Measurements from ENCODE around the gene AKAP6. TPM values are rescaled to one million over a fixed set of nuclear protein-coding genes. Genes with fewer than 3 reads are reported as not detected.
A peak's percentile ranks its signal among the peaks of the same experiment; 100 is the strongest.

The AKAP6 gene
- total and polyA plus RNA-seq, 2 of the 8 experiments (the other 6 are each of a cell fraction or from before 2014, with no cell fraction given), result 0.09 to 0.89 TPM

DNA sequence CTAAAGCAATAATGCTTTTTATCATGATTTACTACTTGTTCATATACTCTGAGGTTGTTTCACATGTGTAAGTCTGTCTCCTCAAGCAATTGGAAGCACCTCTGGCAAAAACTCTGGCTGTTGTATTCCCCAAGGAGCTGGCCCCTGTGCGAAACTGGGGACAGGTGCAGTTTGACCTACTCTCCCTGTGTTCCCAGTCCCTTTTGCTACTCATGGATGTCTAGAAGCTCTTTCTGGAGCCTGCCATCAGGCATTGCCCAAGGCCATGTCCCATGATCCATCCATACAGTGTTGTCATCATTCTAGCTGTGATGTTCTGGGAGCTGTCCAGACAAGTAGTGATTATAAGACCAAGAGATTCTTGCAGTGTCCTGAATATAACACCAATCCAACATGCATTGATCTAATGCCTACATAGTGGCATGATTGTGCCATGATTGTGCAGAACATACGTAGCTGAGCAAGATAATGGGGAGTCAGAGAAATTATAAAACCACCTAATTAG, 14.9 kb downstream of the AKAP6 start:
- POLR2A ChIA-PET (ENCODE audit: partially characterized antibody), result no interaction called here
- TF ChIP-seq TAF1 (IDR thresholded peaks at IDR 0.05; ENCODE audit: low read depth, low read length) (no peak), HDAC2 (IDR thresholded peaks at IDR 0.05; ENCODE audit: borderline replicate concordance in 1 of 2, low read depth in 2 of 2, low read length in 2 of 2) (no peak), SRF (IDR thresholded peaks at IDR 0.05; ENCODE audit: low read depth, low read length) (no peak), BCL11A (IDR thresholded peaks at IDR 0.05; ENCODE audit: low read depth in 2 of 2, low read length in 2 of 2) (no peak), NRF1 (IDR thresholded peaks at IDR 0.05; ENCODE audit: low read depth, low read length) (no peak), EP300 (IDR thresholded peaks at IDR 0.05; ENCODE audit: borderline replicate concordance in 1 of 2, low read depth in 2 of 2, low read length in 2 of 2) (no peak), MAX (IDR thresholded peaks at IDR 0.05) (no peak), POU5F1 (IDR thresholded peaks at IDR 0.05; ENCODE audit: low read depth, low read length) (no peak), EZH2 (IDR thresholded peaks at IDR 0.05; ENCODE audit: low read depth, low read length, severe bottlenecking) (no peak), KDM5A (IDR thresholded peaks at IDR 0.05; ENCODE audit: low read length) (no peak), CREB1 (IDR thresholded peaks at IDR 0.05) (no peak), YY1 (IDR thresholded peaks at IDR 0.05; ENCODE audit: low read depth, low read length) (no peak)
- TF ChIP-seq, protein P1, sequence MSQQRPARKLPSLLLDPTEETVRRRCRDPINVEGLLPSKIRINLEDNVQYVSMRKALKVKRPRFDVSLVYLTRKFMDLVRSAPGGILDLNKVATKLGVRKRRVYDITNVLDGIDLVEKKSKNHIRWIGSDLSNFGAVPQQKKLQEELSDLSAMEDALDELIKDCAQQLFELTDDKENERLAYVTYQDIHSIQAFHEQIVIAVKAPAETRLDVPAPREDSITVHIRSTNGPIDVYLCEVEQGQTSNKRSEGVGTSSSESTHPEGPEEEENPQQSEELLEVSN (IDR thresholded peaks at IDR 0.05), result no peak

More for the DNA sequence above, 14.9 kb downstream of the AKAP6 start:
- Histone ChIP-seq H4K91ac (replicated peaks; ENCODE audit: insufficient read length, low read length) (no peak overlapping the region), H4K8ac (ENCODE audit: extremely low read depth, insufficient read depth, low read length) (no peak overlapping the region), H2AK5ac (ENCODE audit: low read depth, low read length) (no peak overlapping the region), H3K4me2 (ENCODE audit: insufficient read depth in 1 of 2, low read depth in 2 of 2, low read length in 2 of 2) (no peak overlapping the region), H3K36me3 (ENCODE audit: control insufficient read depth in 2 of 4, insufficient read depth in 4 of 4, low read length in 3 of 4) (no peaks in the 10 kb centered on the region), H3K14ac (ENCODE audit: insufficient read length) (no peak overlapping the region), H2BK20ac (ENCODE audit: low read length) (no peak overlapping the region), H2BK15ac (ENCODE audit: low read length) (no peak overlapping the region), H3K4me1 (replicated peaks in 1 of 4; ENCODE audit: control insufficient read depth in 3 of 4, insufficient read depth in 4 of 4, low read length in 3 of 4) (peaks cover 0 to 6% (median 3%) of the 10 kb centered on the region in 4 experiments; a peak in 3 of 7 replicates), H3K18ac (ENCODE audit: extremely low read depth, low read length) (0 out of 2 replicates have a peak overlapping the region, but pooled peaks have one; percentile 38), H4K20me1 (replicated peaks in 1 of 2; ENCODE audit: control insufficient read depth in 1 of 2, insufficient read depth in 2 of 2, low read length in 2 of 2) (no peaks in the 10 kb centered on the region), H3K9me3 (ENCODE audit: insufficient read depth in 2 of 2, low read depth in 1 of 2, low read length in 1 of 2) (no peaks in the 10 kb centered on the region), H2AFZ (ENCODE audit: low read length) (no peak overlapping the region), H3K4me3 (ENCODE audit: extremely low read depth in 1 of 4, insufficient read depth in 2 of 4, low read depth in 3 of 4, low read length in 4 of 4) (no peak overlapping the region), H3K23ac (ENCODE audit: insufficient read length) (no peak overlapping the region), H3K56ac (replicated peaks; ENCODE audit: insufficient read length, low read depth, low read length) (no peak overlapping the region), H2BK120ac (replicated peaks; ENCODE audit: low read depth, low read length) (no peak overlapping the region), H3K79me2 (ENCODE audit: control insufficient read depth in 1 of 2, insufficient read depth in 2 of 2, low read length in 2 of 2) (no peaks in the 10 kb centered on the region), H3K27ac (ENCODE audit: low read depth, low read length) (no peak overlapping the region), H3K79me1 (ENCODE audit: low read depth, low read length) (no peaks in the 10 kb centered on the region), H2BK12ac (ENCODE audit: low read depth, low read length) (no peak overlapping the region; the same call in 1 of the 2 replicates), H2BK5ac (ENCODE audit: low read depth, low read length) (no peak overlapping the region), H3K9ac (replicated peaks in 1 of 4; ENCODE audit: extremely low read depth in 1 of 4, low read depth in 3 of 4, low read length in 3 of 4) (no peak overlapping the region), H3K4ac (replicated peaks; ENCODE audit: insufficient read length, low read depth, low read length) (no peak overlapping the region), H3K23me2 (ENCODE audit: low read depth, low read length) (no peaks in the 10 kb centered on the region), H3K27me3 (replicated peaks in 1 of 4; ENCODE audit: control insufficient read depth in 3 of 4, extremely low read depth in 1 of 4, insufficient read depth in 3 of 4, low read length in 3 of 4) (no peaks in the 10 kb centered on the region), H4K5ac (ENCODE audit: insufficient read length, low read depth, low read length) (no peak overlapping the region)
- no peak for DNase-seq (ENCODE audit: low read depth in 1 of 2, low spot score in 2 of 2)
- CTCF ChIA-PET (ENCODE audit: partially characterized antibody), result interaction anchor here (0.5 to 0.6 kb wide), 2 partner anchors 420 to 993 kb away, joined by 3 read pairs; no protein-coding TSS in a partner anchor
- FAIRE-seq, result no peak
- 94% methylated on average over 2 of the region's 2 CpGs; no CpG with 5 or more reads in 1 of the 2 experiments for WGBS, 2 experiments (ENCODE audit: extremely low coverage in 1 of 2, insufficient coverage in 1 of 2, insufficient read length in 1 of 2, insufficient replicate concordance in 2 of 2, low coverage in 1 of 2, low lambda C conversion rate in 2 of 2, missing lambda C conversion rate in 1 of 2)
